Stimulated activated memory B cell treated with anti-CD40 and anti-IgM and Interleukin-4, amounts not matched to agents 10 μg/mL and 1 μg/mL and 100 μg/mL, for 72 hours (primary cell): ENCODE data around the gene SLC51A.

ENCODE experiments used
- ATAC-seq: fragments of 150-1000 bp; cut with Tn5 transposase; 2 replicates; pipeline ENCODE4 v1.10.0; 2021
- H3K27ac Mint-ChIP-seq: one replicate; pipeline ENCODE4 v1.8.0; 2022; ENCODE audit warnings: mild to moderate bottlenecking, mixed read lengths
- H3K27me3 Mint-ChIP-seq: one replicate; pipeline ENCODE4 v1.8.0; 2022; ENCODE audit warnings: mixed read lengths
- H3K36me3 Mint-ChIP-seq: one replicate; pipeline ENCODE4 v1.8.0; 2022; ENCODE audit warnings: mixed read lengths
- H3K4me1 Mint-ChIP-seq: one replicate; pipeline ENCODE4 v1.8.0; 2022; ENCODE audit warnings: mixed read lengths
- H3K4me3 Mint-ChIP-seq: one replicate; pipeline ENCODE4 v1.8.0; 2022; ENCODE audit warnings: mild to moderate bottlenecking, moderate library complexity, mixed read lengths
- H3K9me3 Mint-ChIP-seq: one replicate; pipeline ENCODE4 v1.8.0; 2022; ENCODE audit warnings: mixed read lengths

The SLC51A gene

DNA sequence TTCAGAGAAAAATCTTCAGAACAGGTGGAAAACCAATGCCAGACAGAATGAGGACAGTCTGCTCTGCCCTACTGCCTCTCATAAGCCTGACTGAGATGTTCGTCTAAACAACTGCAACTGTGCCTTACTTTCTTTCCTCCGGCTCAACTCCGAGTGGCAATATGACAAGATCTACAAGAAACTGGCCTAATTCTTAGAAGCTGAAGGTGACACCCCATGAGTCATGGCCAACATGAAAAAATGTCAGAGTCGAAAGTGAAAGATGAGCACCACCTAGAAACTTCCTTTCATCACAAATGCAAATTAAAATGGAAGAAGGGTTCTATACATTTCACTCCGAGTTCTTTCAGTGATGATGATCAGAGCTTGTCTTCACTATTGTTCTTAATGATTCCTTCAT, 58.3 kb downstream of the SLC51A start:
- Mint-ChIP-seq H3K4me3 (peak overlapping the region; percentile 45), H3K4me1 (peaks cover 55% of the 10 kb centered on the region), H3K36me3 (peaks cover 29% of the 10 kb centered on the region), H3K27ac (peak overlapping the region; percentile 69), H3K9me3 (no peaks in the 10 kb centered on the region), H3K27me3 (no peaks in the 10 kb centered on the region)
- peak; percentile 94 for ATAC-seq

DNA sequence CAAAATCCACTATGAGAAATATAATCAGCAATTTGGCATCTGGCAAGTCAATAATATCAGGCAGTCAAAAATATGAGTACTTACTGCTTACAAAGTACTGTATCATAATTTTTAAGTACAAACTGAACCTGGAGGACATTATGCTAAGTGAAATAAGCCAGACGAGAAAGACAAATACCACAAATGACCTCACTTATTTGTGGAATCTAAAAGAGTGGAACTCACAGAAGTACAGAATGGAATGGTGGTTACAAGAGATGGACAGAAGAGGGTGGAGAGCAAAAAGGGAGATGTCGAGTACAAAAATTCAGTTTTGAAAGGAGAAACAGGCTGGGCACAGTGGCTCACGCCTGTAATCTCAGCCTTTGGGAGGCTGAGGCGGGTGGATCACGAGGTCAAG, 58.8 kb downstream of the SLC51A start:
- Mint-ChIP-seq H3K27me3 (no peaks in the 10 kb centered on the region), H3K27ac (peak overlapping the region; percentile 69), H3K36me3 (peaks cover 25% of the 10 kb centered on the region), H3K9me3 (no peaks in the 10 kb centered on the region), H3K4me1 (peaks cover 50% of the 10 kb centered on the region), H3K4me3 (peak overlapping the region; percentile 45)
- no peak for ATAC-seq

DNA sequence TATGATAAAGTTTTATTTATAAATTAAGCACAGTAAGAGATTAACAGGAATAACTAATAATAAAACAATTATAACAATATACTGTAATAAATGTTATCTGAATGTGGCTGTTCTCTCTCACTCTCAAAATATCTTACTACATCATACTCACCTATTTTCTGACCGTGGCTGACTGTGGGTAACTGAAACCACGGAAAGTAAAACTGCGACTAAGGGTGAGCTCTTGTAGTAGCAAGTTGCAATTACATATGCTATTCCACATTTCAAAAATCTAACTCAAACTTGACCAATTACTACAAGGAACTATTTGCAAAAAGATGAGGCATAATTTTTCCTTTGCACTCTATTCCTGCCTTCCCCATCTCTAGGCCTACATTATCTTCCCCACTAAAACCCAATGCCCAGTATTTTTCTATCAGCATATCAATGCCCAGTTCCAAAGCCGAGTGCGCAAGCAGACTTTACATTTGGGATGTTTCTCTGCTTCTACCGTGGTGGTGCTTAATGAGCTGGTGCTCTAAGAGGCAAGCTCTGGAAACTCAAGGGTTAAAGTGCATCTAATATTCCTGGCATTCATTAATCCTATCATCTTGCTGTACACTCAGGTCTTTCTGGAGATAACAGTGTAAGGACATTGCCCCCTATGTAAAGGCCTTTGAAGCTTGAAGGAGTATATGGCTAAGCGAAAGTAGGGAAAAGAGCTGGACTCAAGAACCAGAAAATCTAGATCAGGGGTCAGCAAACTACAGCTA, 64.5 kb downstream of the SLC51A start:
- no peak for ATAC-seq
- H3K27ac Mint-ChIP-seq, result no peak overlapping the region
- H3K4me1 Mint-ChIP-seq, result peaks cover 46% of the 10 kb centered on the region
- H3K4me3 Mint-ChIP-seq, result no peak overlapping the region
- no peaks in the 10 kb centered on the region for H3K27me3 Mint-ChIP-seq
- peaks cover 7% of the 10 kb centered on the region for H3K36me3 Mint-ChIP-seq
- no peaks in the 10 kb centered on the region for H3K9me3 Mint-ChIP-seq

DNA sequence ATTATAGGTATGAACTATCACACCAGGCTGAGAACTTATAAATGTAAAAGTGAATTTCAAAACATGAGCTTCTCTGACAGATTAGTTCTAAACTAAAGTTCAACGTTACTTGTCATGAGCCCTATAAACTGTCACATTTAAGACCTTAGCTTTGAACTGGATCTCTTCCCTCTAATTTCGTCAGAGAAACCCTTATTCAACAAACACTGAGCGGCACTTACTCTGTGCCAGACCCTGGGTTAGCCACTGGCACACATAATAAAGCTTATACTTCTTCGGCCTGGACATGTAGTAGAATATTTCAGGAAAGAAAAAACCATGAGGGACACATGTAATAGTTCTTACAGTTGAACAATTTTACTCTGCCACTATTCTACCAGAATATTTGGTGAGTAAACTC, 65.6 kb downstream of the SLC51A start:
- H3K4me1 Mint-ChIP-seq, result peaks cover 55% of the 10 kb centered on the region
- no peak overlapping the region for H3K27ac Mint-ChIP-seq
- no peak overlapping the region for H3K4me3 Mint-ChIP-seq
- no peak for ATAC-seq
- no peaks in the 10 kb centered on the region for H3K27me3 Mint-ChIP-seq
- H3K9me3 Mint-ChIP-seq, result no peaks in the 10 kb centered on the region
- peaks cover 7% of the 10 kb centered on the region for H3K36me3 Mint-ChIP-seq
